Esophagus muscularis mucosa (tissue), 4 donors: ENCODE data around the gene AQP6. TPM values are rescaled to one million over a fixed set of nuclear protein-coding genes. Genes with fewer than 3 reads are reported as not detected.

ENCODE experiments used
- total RNA-seq, 4 donors: library from RNA; depleted of rRNA; stranded (reverse); fragments of >200 nt; gene quantifications; one replicate each; pipeline versions ENCODE4 v1.1.0 to v1.2.1, GENCODE V29; 2016

Gene AQP6
- total RNA-seq, 4 donors from 2014 or later = 0.11 TPM; not detected in 3

Other genes starting within 250 kb of the AQP6 start
- gene TMBIM6, start 231.4 kb upstream of the AQP6 start, total RNA-seq = 100 to 1,000 TPM; 228 to 395 (median 322) TPM
- gene NCKAP5L, start 144.5 kb upstream of the AQP6 start, total RNA-seq = 10 to 100 TPM; 15.0 to 30.5 (median 23.0) TPM
- 1 to 10 TPM; 2.2 to 6.2 (median 5.5) TPM for gene BCDIN3D, start 129.8 kb upstream of the AQP6 start, total RNA-seq
- gene FAIM2, start 69.0 kb upstream of the AQP6 start, total RNA-seq = 10 to 100 TPM in 1 of 4 donors, 1 to 10 TPM in 3; 4.1 to 10.3 (median 7.4) TPM
- gene AQP2, start 22.2 kb upstream of the AQP6 start, total RNA-seq = not detected
- under 1 TPM in 1 of 4 donors, not detected in 3; 0.83 TPM for gene AQP5, start 11.1 kb upstream of the AQP6 start, total RNA-seq
- gene RACGAP1, start 52.5 kb downstream of the AQP6 start, total RNA-seq = 10 to 100 TPM; 10.5 to 13.3 (median 11.4) TPM
- gene ASIC1, start 84.6 kb downstream of the AQP6 start, total RNA-seq = 1 to 10 TPM in 3 of 4 donors, under 1 TPM in 1; 0.66 to 5.6 (median 2.9) TPM
- 10 to 100 TPM; 20.3 to 72.4 (median 45.2) TPM for gene SMARCD1, start 112.4 kb downstream of the AQP6 start, total RNA-seq
- 1 to 10 TPM in 1 of 4 donors, under 1 TPM in 3; 0.17 to 2.5 (median 0.60) TPM for gene GPD1, start 131.1 kb downstream of the AQP6 start, total RNA-seq
- 100 to 1,000 TPM in 1 of 4 donors, 10 to 100 TPM in 3; 52.8 to 105 (median 87.6) TPM for gene COX14, start 139.3 kb downstream of the AQP6 start, total RNA-seq
- 10 to 100 TPM; 23.0 to 33.6 (median 27.5) TPM for gene CERS5, start 194.4 kb downstream of the AQP6 start, total RNA-seq